T1000 (cell line): ENCODE data around the gene RPS10.
"Not testable (repeated sequence)": the region's sequence is repeated elsewhere in the genome, so short reads cannot be mapped to it uniquely, and the experiment has no call there.

Experiments
- DNase-seq: peaks from one replicate; lab custom pipeline; 2025; ENCODE audit warnings: mixed read lengths; lab: John Stamatoyannopoulos, UW

Gene RPS10

GRCh38 chr6:34447910-34448309 lies 22.0 kb upstream of the RPS10 start:
- no peak for DNase-seq

- no peak for DNase-seq
These were observed 21.5 kb upstream of the RPS10 start for GRCh38 chr6:34447386-34447785.

- DNase-seq, result no peak
These were observed 19.5 kb upstream of the RPS10 start for GRCh38 chr6:34445313-34445860.

GRCh38 chr6:34441526-34441925 lies 15.7 kb upstream of the RPS10 start:
- DNase-seq, result no peak

GRCh38 chr6:34439442-34439841 lies 13.6 kb upstream of the RPS10 start:
- no peak for DNase-seq

- no peak for DNase-seq
These were observed 12.8 kb upstream of the RPS10 start for GRCh38 chr6:34438705-34439104.

- DNase-seq, result no peak
These were observed 11.7 kb upstream of the RPS10 start for GRCh38 chr6:34437644-34437970.

- DNase-seq, result no peak
These were observed 11.2 kb upstream of the RPS10 start for GRCh38 chr6:34436803-34437643.

- no peak for DNase-seq
These were observed 10.0 kb upstream of the RPS10 start for GRCh38 chr6:34435916-34436315.

GRCh38 chr6:34425132-34425497 lies 754 bp downstream of the RPS10 start:
- no peak for DNase-seq

GRCh38 chr6:34424200-34425131 lies 1.4 kb downstream of the RPS10 start:
- no peak for DNase-seq

- DNase-seq, result no peak
These were observed 2.6 kb downstream of the RPS10 start for GRCh38 chr6:34423254-34423653.

- DNase-seq, result no peak
These were observed 7.5 kb downstream of the RPS10 start for GRCh38 chr6:34418367-34418766.

GRCh38 chr6:34416877-34417371 lies 8.9 kb downstream of the RPS10 start:
- DNase-seq, result no peak

- DNase-seq, result no peak
These were observed 10.6 kb downstream of the RPS10 start for GRCh38 chr6:34414999-34415858.

GRCh38 chr6:34412643-34413214 lies 13.1 kb downstream of the RPS10 start:
- DNase-seq, result no peak

- no peak for DNase-seq
These were observed 13.9 kb downstream of the RPS10 start for GRCh38 chr6:34412016-34412415.

- DNase-seq, result not testable (repeated sequence)
These were observed 18.0 kb downstream of the RPS10 start for GRCh38 chr6:34407915-34408314.

GRCh38 chr6:34396518-34396917 lies 29.4 kb downstream of the RPS10 start:
- no peak for DNase-seq

- DNase-seq, result no peak
These were observed 31.9 kb downstream of the RPS10 start for GRCh38 chr6:34393966-34394305.

GRCh38 chr6:34393191-34393965 lies 32.5 kb downstream of the RPS10 start:
- DNase-seq, result no peak
